Mesothelial cell of epicardium (in vitro differentiated cells): ENCODE measurements around the gene POLG2. TPM values are rescaled to one million over a fixed set of nuclear protein-coding genes. Genes with fewer than 3 reads are reported as not detected.

Source experiments
- DNase-seq, 2 experiments: peaks; one replicate each; pipeline ENCODE4 v3.0.0; 2021; ENCODE audit warnings: low spot score in 2 of 2; ENCODE audit not compliant: unreplicated experiment in 2 of 2
- H3K27ac Mint-ChIP-seq: 2 replicates; pipeline ENCODE4 v1.8.0; 2021; ENCODE audit warnings: mixed read lengths
- H3K27me3 Mint-ChIP-seq: 2 replicates; pipeline ENCODE4 v1.8.0; 2021; ENCODE audit warnings: low read depth, mixed read lengths
- H3K36me3 Mint-ChIP-seq: 2 replicates; pipeline ENCODE4 v1.8.0; 2021; ENCODE audit warnings: mixed read lengths
- H3K4me1 Mint-ChIP-seq: 2 replicates; pipeline ENCODE4 v1.8.0; 2021; ENCODE audit warnings: mixed read lengths
- H3K4me3 Mint-ChIP-seq: 2 replicates; pipeline ENCODE4 v1.8.0; 2021; ENCODE audit warnings: mild to moderate bottlenecking, moderate library complexity, mixed read lengths
- H3K9me3 Mint-ChIP-seq: 2 replicates; pipeline ENCODE4 v1.8.0; 2021; ENCODE audit warnings: mixed read lengths
- CTCF ChIP-seq: fragments of 200-600 bp; sonication (generic); IDR thresholded peaks from one replicate; pipeline ENCODE4 v1.5.0; 2021; ENCODE audit warnings: antibody characterized with exemption; ENCODE audit not compliant: unreplicated experiment
- total RNA-seq: library from RNA; stranded (reverse); gene quantifications from 3 replicates; pipeline ENCODE4 v1.2.1, GENCODE V29; 2021

Gene POLG2
- 30.9 to 32.2 TPM (median 31.7 TPM) in 3 replicates for total RNA-seq

- Mint-ChIP-seq H3K4me1 (peaks cover 36% of the 10 kb centered on the region), H3K36me3 (peaks cover 33% of the 10 kb centered on the region), H3K27ac (peak within 1 kb of the TSS; percentile 98), H3K27me3 (no peaks in the 10 kb centered on the region), H3K4me3 (peak within 1 kb of the TSS; percentile 96), H3K9me3 (no peaks in the 10 kb centered on the region)
- DNase-seq: peak; percentile 90 to 95
- no peak for TF ChIP-seq CTCF
Observed at GRCh38 chr17:64496786-64497564, at the start of gene POLG2. Gene POLG2, minus strand, starts transcription at chr17:64497054. Its CDS starts 86 bp downstream, at chr17:64496968.

- Mint-ChIP-seq H3K4me3 (no peak overlapping the region), H3K27ac (no peak overlapping the region), H3K9me3 (no peaks in the 10 kb centered on the region), H3K36me3 (peaks cover 26% of the 10 kb centered on the region), H3K4me1 (no peaks in the 10 kb centered on the region), H3K27me3 (no peaks in the 10 kb centered on the region)
- DNase-seq: no peak
- TF ChIP-seq CTCF: no peak
Observed at GRCh38 chr17:64544742-64545141, 47.9 kb upstream of the POLG2 start.

- H3K9me3 Mint-ChIP-seq: no peaks in the 10 kb centered on the region
- no peak for DNase-seq
- no peaks in the 10 kb centered on the region for H3K4me1 Mint-ChIP-seq
- no peaks in the 10 kb centered on the region for H3K27me3 Mint-ChIP-seq
- no peak overlapping the region for H3K4me3 Mint-ChIP-seq
- TF ChIP-seq CTCF: no peak
- peaks cover 22% of the 10 kb centered on the region for H3K36me3 Mint-ChIP-seq
- no peak overlapping the region for H3K27ac Mint-ChIP-seq
Observed at GRCh38 chr17:64540118-64540776, 43.4 kb upstream of the POLG2 start.

- Mint-ChIP-seq H3K27ac (peak overlapping the region; percentile 44), H3K27me3 (no peaks in the 10 kb centered on the region), H3K36me3 (peaks cover 26% of the 10 kb centered on the region), H3K9me3 (no peaks in the 10 kb centered on the region), H3K4me3 (no peak overlapping the region), H3K4me1 (no peaks in the 10 kb centered on the region)
- DNase-seq: no peak
- TF ChIP-seq CTCF: no peak
Observed at GRCh38 chr17:64538508-64539130, 41.8 kb upstream of the POLG2 start.

GRCh38 chr17:64537488-64537887 lies 40.6 kb upstream of the POLG2 start:
- Mint-ChIP-seq H3K4me3 (no peak overlapping the region), H3K9me3 (no peaks in the 10 kb centered on the region), H3K4me1 (no peaks in the 10 kb centered on the region), H3K27ac (no peak overlapping the region), H3K27me3 (no peaks in the 10 kb centered on the region), H3K36me3 (peaks cover 35% of the 10 kb centered on the region)
- TF ChIP-seq CTCF: no peak
- DNase-seq: no peak
